Measurements from ENCODE around the gene NSMCE4A.

DNA sequence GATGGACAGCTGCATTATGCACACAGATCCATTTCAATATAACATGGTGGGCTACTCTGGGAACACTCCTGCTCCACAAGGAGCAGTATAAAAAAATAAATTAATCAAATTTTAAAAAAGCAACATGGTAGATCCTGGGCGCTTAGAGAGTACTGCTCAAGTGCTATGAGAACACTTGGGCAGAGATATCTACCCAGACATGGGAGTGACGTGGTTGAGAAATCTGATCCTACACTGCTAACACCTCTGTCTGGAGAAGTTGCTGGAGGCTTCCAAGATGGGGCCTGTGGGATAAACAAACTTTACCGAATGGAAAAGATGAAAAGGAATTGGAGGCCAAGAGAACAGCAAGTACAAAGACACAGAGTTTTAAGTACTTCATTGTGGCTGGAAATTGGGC is 9.0 kb downstream of the NSMCE4A start:
- TF ChIP-seq POLR2A (IDR thresholded peaks at IDR 0.05) = no peak
- TF ChIP-seq, protein P1, sequence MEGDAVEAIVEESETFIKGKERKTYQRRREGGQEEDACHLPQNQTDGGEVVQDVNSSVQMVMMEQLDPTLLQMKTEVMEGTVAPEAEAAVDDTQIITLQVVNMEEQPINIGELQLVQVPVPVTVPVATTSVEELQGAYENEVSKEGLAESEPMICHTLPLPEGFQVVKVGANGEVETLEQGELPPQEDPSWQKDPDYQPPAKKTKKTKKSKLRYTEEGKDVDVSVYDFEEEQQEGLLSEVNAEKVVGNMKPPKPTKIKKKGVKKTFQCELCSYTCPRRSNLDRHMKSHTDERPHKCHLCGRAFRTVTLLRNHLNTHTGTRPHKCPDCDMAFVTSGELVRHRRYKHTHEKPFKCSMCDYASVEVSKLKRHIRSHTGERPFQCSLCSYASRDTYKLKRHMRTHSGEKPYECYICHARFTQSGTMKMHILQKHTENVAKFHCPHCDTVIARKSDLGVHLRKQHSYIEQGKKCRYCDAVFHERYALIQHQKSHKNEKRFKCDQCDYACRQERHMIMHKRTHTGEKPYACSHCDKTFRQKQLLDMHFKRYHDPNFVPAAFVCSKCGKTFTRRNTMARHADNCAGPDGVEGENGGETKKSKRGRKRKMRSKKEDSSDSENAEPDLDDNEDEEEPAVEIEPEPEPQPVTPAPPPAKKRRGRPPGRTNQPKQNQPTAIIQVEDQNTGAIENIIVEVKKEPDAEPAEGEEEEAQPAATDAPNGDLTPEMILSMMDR (IDR thresholded peaks at IDR 0.05) = no peak

All from sigmoid colon (tissue), 3 donors.